ENCODE data around the gene SBF2. TPM values are rescaled to one million over a fixed set of nuclear protein-coding genes. Genes with fewer than 3 reads are reported as not detected.
A peak's percentile ranks its signal among the peaks of the same experiment; 100 is the strongest.
"Not testable (repeated sequence)": the region's sequence is repeated elsewhere in the genome, so short reads cannot be mapped to it uniquely, and the experiment has no call there.

The SBF2 gene
- total RNA-seq, 4 donors from 2014 or later, result 67.5 to 92.9 (median 71.6) TPM

DNA sequence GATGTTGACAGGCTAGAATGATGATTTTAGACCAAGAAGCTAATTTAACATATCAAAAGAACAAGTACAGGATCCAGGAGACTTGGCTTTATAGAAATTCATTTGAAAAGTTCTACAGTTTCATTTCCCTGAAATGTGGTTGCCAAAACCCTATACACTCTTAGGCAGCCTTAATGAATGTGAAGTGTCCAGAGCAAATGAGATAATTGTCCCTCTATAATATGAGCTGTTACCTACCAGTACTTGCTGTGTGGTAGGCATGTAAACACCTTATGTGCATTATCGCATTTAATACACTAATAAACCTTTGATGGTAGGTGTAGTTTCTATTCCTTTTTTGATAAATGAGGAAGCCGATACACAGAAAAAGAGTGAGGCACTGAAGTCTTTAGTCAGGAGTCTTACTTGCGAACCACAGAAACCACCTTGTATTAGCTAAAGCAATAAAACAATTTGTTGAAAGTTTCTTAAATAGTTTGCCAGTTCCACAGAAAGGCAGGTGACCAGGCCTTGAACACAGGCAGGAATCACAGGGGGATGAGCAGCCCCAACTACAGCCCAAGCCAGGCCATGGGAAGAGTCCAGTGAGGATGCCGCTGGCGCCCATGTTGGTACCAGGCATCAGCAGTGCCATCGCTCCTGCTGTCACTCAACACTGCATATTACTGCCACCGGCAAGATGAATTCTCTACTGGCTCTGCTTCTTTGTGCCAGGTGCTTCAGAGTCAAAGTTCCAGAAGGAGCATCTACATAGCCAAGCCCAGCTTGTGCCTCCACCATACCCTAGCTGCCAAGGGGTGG lies 548.4 kb downstream of the SBF2 start:
- intact Hi-C loops (cut with DNase I), result no loop called here
- peaks cover 3 to 7% of the 10 kb centered on the region in 2 donors for H3K36me3 ChIP-seq
- TF ChIP-seq, protein P1, sequence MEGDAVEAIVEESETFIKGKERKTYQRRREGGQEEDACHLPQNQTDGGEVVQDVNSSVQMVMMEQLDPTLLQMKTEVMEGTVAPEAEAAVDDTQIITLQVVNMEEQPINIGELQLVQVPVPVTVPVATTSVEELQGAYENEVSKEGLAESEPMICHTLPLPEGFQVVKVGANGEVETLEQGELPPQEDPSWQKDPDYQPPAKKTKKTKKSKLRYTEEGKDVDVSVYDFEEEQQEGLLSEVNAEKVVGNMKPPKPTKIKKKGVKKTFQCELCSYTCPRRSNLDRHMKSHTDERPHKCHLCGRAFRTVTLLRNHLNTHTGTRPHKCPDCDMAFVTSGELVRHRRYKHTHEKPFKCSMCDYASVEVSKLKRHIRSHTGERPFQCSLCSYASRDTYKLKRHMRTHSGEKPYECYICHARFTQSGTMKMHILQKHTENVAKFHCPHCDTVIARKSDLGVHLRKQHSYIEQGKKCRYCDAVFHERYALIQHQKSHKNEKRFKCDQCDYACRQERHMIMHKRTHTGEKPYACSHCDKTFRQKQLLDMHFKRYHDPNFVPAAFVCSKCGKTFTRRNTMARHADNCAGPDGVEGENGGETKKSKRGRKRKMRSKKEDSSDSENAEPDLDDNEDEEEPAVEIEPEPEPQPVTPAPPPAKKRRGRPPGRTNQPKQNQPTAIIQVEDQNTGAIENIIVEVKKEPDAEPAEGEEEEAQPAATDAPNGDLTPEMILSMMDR (IDR thresholded peaks at IDR 0.05), result no peak
- no peak for TF ChIP-seq POLR2A (IDR thresholded peaks at IDR 0.05)
- 85 to 92% methylated on average over 7 of the region's 7 CpGs for WGBS, 2 donors
- DNase-seq, result no peak
- H3K27ac ChIP-seq, result peak overlapping the region in 1 of 3 donors; percentile 12
- peaks cover 10 to 47% of the 10 kb centered on the region in 2 donors for H3K4me1 ChIP-seq
- H3K9me3 ChIP-seq, result no peaks in the 10 kb centered on the region
- no peak overlapping the region for H3K4me3 ChIP-seq (replicated peaks in 1 of 3)
- H3K27me3 ChIP-seq, result no peaks in the 10 kb centered on the region

DNA sequence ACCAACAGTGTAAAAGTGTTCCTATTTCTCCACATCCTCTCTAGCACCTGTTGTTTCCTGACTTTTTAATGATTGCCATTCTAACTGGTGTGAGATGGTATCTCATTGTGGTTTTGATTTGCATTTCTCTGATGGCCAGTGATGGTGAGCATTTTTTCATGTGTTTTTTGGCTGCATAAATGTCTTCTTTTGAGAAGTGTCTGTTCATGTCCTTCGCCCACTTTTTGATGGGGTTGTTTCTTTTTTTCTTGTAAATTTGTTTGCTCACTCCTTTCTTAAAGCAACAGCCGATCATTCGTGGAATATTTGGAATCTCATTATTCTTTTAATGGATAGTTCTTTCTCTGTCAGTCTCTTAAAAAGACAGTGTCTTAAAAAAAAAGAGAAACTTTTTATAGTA lies 550.5 kb downstream of the SBF2 start:
- H3K36me3 ChIP-seq; intact Hi-C loops (cut with DNase I): not testable (repeated sequence)
- WGBS, 2 donors, result 91 to 92% methylated on average over 3 of the region's 3 CpGs

DNA sequence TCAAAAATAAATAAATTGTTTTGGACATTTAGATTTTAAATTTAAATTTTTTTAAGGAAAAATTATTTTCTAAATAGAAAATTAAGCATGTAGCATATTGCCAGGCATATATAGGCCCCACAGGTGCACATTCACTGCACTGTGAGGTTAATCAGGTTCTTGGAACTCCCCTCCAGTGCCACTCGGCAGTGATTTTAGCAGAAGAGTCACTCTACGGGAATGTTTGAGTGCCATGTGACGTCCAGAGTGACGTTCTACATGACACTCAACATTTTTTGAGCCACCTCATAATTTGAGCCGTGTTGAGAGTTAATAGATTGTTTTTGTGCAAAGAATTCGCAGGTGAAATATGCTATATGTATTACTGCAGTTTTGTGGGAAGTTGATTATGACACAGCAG lies 552.8 kb downstream of the SBF2 start:
- intact Hi-C loops (cut with DNase I), result no loop called here
- Histone ChIP-seq H3K27me3 (no peaks in the 10 kb centered on the region), H3K4me1 (peaks cover 29 to 43% of the 10 kb centered on the region in 2 donors), H3K27ac (peak overlapping the region; percentile 82 to 97 (median 91)), H3K4me3 (replicated peaks in 1 of 3) (no peak overlapping the region), H3K36me3 (peaks cover 1 to 10% of the 10 kb centered on the region in 2 donors), H3K9me3 (no peaks in the 10 kb centered on the region)
- TF ChIP-seq POLR2A (IDR thresholded peaks at IDR 0.05), result peak in 1 of 2 donors; percentile 56
- TF ChIP-seq, protein P1 (IDR thresholded peaks at IDR 0.05), result no peak
- peak; percentile 81 to 82 for DNase-seq
- 36 to 47% methylated on average over 6 of the region's 6 CpGs for WGBS, 2 donors

More for the DNA sequence above, 550.5 kb downstream of the SBF2 start:
- not testable (repeated sequence) for H3K9me3 ChIP-seq; H3K4me3 ChIP-seq (replicated peaks in 1 of 3); DNase-seq; H3K27ac ChIP-seq; H3K27me3 ChIP-seq
- peaks cover 22 to 56% of the 10 kb centered on the region in 2 donors for H3K4me1 ChIP-seq

DNA sequence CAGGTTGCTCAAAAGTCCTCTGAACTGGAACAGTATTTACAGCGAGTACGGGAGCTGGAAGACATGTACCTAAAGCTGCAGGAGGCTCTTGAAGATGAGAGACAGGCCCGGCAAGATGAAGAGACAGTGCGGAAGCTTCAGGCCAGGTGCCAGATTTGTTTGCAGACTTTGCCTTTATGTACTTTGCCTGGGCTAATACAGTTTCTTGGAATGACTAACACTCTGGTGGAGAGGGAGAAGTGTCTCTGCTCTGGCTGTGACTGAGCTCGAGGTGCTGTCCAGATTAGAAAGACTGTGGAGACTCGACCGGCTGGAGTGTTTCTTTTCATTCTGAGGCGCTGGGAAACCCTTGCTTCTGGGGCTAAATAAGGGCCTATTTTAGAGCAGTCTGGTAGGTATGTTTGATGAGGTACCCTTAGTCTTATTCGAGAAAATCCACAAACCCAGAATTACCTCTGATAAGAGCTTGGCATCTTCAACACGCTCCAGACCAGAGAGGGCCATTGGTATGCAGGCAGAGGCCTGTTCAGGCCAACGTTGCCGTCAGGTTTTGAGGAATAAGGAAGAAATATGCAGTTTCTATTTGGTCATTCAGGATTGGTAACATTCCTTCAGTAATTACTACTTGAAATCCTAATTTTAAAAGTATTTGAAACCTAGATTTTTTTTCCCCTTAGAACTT lies 553.7 kb downstream of the SBF2 start:
- TF ChIP-seq, protein P1 (IDR thresholded peaks at IDR 0.05), result no peak
- TF ChIP-seq POLR2A (IDR thresholded peaks at IDR 0.05), result no peak
- no peaks in the 10 kb centered on the region for H3K9me3 ChIP-seq
- H3K27me3 ChIP-seq, result no peaks in the 10 kb centered on the region
- peaks cover 29 to 42% of the 10 kb centered on the region in 2 donors for H3K4me1 ChIP-seq
- intact Hi-C loops (cut with DNase I), result no loop called here
- DNase-seq, result peak; percentile 56 to 61
- H3K4me3 ChIP-seq (replicated peaks in 1 of 3), result no peak overlapping the region
- peak overlapping the region; percentile 82 to 97 (median 91) for H3K27ac ChIP-seq
- 38 to 40% methylated on average over 12 of the region's 12 CpGs for WGBS, 2 donors
- peaks cover 7 to 12% of the 10 kb centered on the region in 2 donors for H3K36me3 ChIP-seq

DNA sequence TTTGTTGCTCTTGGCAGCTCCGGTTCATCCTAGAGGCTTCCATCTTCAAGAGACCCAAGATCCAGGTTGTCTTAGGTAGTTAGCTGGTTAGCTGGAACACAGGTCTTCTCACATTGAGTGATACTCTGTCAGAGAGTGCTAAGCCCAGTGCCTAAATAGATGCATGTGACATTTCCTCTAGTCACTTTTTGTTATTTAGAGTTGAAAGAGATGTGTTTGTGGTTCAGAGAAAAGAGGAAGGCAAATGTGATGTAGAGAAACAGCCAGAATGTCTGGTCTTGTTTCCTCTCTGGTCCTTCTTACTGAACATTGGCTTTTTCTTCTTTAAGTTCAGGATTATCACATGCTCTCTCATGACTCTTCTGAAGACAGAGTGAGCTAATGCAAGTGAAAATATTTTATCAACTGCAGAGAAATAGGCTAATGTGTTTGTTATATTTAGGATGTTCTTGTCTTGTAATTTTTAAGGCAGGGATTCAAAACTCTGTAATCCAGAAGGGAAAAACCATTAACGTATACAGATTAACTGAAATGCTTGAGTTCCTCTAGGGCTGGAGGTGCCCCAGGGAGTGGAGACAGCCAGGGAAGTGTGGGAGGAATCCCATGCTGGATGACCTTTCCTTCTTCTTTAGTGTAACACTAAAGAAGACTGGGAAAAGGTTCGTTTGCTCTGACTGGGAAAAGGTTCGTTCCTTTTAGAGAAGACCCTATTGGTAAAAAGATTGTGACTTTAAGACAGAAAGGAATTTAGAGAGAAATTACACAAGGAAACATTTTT lies 554.7 kb downstream of the SBF2 start:
- Histone ChIP-seq H3K36me3 (peaks cover 11 to 12% of the 10 kb centered on the region in 2 donors), H3K27ac (peak overlapping the region; percentile 82 to 97 (median 91))
- intact Hi-C loops (cut with DNase I), result no loop called here

More for the DNA sequence above, 554.7 kb downstream of the SBF2 start:
- H3K4me1 ChIP-seq, result peaks cover 29 to 33% of the 10 kb centered on the region in 2 donors
- WGBS, 2 donors, result 74 to 83% methylated on average over 4 of the region's 4 CpGs
- no peak for DNase-seq
- no peaks in the 10 kb centered on the region for H3K27me3 ChIP-seq
- TF ChIP-seq POLR2A (IDR thresholded peaks at IDR 0.05), result no peak
- TF ChIP-seq, protein P1 (IDR thresholded peaks at IDR 0.05), result no peak
- H3K9me3 ChIP-seq, result no peaks in the 10 kb centered on the region
- H3K4me3 ChIP-seq (replicated peaks in 1 of 3), result no peak overlapping the region
